RPMI7951 (cell line): Measurements from ENCODE around the gene FMN1. TPM values are rescaled to one million over a fixed set of nuclear protein-coding genes. Genes with fewer than 3 reads are reported as not detected.

Source experiments
- DNase-seq: peaks from one replicate; pipeline ENCODE4 v3.0.0-alpha.2; 2012; ENCODE audit warnings: low read depth
- total RNA-seq: library from RNA; depleted of rRNA; stranded (reverse); fragments of >200 nt; shearing (Covaris generic); gene quantifications from 2 replicates; pipeline ENCODE4 v1.2.3, GENCODE V29; 2014; rRNA removed

Gene FMN1
- 5.0 and 5.8 TPM in 2 replicates for total RNA-seq

GRCh38 chr15:33194704-33195670 is at the start of gene FMN1:
Gene FMN1 (minus strand): TSS chr15:33194714. CDS start chr15:33154914, 39,800 bp downstream.
- DNase-seq = peak; percentile 93

GRCh38 chr15:33243869-33244268 is 49.4 kb upstream of the FMN1 start:
- peak; percentile 93 for DNase-seq

- DNase-seq = peak; percentile 78
These were observed 48.9 kb upstream of the FMN1 start for GRCh38 chr15:33243393-33243792.

GRCh38 chr15:33242669-33243191 is 48.2 kb upstream of the FMN1 start:
- peak; percentile 79 for DNase-seq

GRCh38 chr15:33242165-33242564 is 47.7 kb upstream of the FMN1 start:
- peak; percentile 79 for DNase-seq

- no peak for DNase-seq
These were observed 42.5 kb upstream of the FMN1 start for GRCh38 chr15:33236841-33237509.

- DNase-seq = peak; percentile 65
These were observed 39.5 kb upstream of the FMN1 start for GRCh38 chr15:33234020-33234461.

- peak; percentile 79 for DNase-seq
These were observed 32.2 kb upstream of the FMN1 start for GRCh38 chr15:33226559-33227181.

- peak; percentile 45 for DNase-seq
These were observed 23.6 kb upstream of the FMN1 start for GRCh38 chr15:33218071-33218491.

- DNase-seq = peak; percentile 28
These were observed 21.7 kb upstream of the FMN1 start for GRCh38 chr15:33215941-33216872.

GRCh38 chr15:33211176-33211808 is 16.8 kb upstream of the FMN1 start:
- peak; percentile 70 for DNase-seq

- no peak for DNase-seq
These were observed 15.3 kb upstream of the FMN1 start for GRCh38 chr15:33209575-33210481.

GRCh38 chr15:33207646-33208045 is 13.1 kb upstream of the FMN1 start:
- DNase-seq = no peak

GRCh38 chr15:33206366-33206765 is 11.9 kb upstream of the FMN1 start:
- DNase-seq = no peak

GRCh38 chr15:33204926-33205325 is 10.4 kb upstream of the FMN1 start:
- no peak for DNase-seq

GRCh38 chr15:33204087-33204486 is 9.6 kb upstream of the FMN1 start:
- DNase-seq = no peak

- peak; percentile 92 for DNase-seq
These were observed 7.1 kb upstream of the FMN1 start for GRCh38 chr15:33201491-33202231.

- DNase-seq = peak; percentile 65
These were observed 6.4 kb upstream of the FMN1 start for GRCh38 chr15:33200903-33201302.
